ENCODE data around the gene ADAM30.

Gene ADAM30

GRCh38 chr1:119870917-119871596 is 25.3 kb downstream of the ADAM30 start:
- no peaks in the 10 kb centered on the region for H3K36me3 ChIP-seq
- no peaks in the 10 kb centered on the region for H3K9me3 ChIP-seq (ENCODE audit: severe bottlenecking)
- H3K27me3 ChIP-seq (ENCODE audit: insufficient read depth, low read depth, severe bottlenecking) = no peaks in the 10 kb centered on the region
- no peak overlapping the region for H3K4me3 ChIP-seq (ENCODE audit: low read depth, low read length)
- DNase-seq = peak; percentile 85
- TF ChIP-seq, protein P1, sequence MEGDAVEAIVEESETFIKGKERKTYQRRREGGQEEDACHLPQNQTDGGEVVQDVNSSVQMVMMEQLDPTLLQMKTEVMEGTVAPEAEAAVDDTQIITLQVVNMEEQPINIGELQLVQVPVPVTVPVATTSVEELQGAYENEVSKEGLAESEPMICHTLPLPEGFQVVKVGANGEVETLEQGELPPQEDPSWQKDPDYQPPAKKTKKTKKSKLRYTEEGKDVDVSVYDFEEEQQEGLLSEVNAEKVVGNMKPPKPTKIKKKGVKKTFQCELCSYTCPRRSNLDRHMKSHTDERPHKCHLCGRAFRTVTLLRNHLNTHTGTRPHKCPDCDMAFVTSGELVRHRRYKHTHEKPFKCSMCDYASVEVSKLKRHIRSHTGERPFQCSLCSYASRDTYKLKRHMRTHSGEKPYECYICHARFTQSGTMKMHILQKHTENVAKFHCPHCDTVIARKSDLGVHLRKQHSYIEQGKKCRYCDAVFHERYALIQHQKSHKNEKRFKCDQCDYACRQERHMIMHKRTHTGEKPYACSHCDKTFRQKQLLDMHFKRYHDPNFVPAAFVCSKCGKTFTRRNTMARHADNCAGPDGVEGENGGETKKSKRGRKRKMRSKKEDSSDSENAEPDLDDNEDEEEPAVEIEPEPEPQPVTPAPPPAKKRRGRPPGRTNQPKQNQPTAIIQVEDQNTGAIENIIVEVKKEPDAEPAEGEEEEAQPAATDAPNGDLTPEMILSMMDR (IDR thresholded peaks at IDR 0.05; ENCODE audit: low read depth, low read length) = peak; percentile 92
- no peak overlapping the region for H3K27ac ChIP-seq

GRCh38 chr1:119869995-119870394 is 26.3 kb downstream of the ADAM30 start:
- H3K27me3 ChIP-seq (ENCODE audit: insufficient read depth, low read depth, severe bottlenecking) = no peaks in the 10 kb centered on the region
- H3K27ac ChIP-seq = no peak overlapping the region
- DNase-seq = no peak

DNA sequence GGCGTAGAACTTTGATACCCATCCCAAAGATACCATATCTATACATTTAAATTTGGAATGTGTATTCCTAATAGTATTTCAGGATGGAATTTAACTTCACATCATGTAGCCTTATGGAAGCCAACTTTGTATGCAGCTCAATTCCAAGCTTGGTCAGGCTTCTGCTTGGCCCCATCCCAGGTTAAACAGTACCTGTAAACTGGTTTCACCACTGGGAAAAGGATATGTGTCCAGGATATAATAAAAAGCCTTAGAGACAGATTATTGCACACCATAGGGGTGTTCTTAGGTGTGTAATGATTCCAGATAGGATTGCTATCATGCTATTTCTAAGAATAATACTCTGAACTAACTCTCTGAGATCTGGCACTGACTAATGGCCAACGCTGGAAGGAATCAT is 28.1 kb downstream of the ADAM30 start:
- no peak for DNase-seq
- H3K36me3 ChIP-seq = no peaks in the 10 kb centered on the region
- no peaks in the 10 kb centered on the region for H3K27me3 ChIP-seq (ENCODE audit: insufficient read depth, low read depth, severe bottlenecking)
- no peak overlapping the region for H3K4me3 ChIP-seq (ENCODE audit: low read depth, low read length)
- TF ChIP-seq, protein P1 (IDR thresholded peaks at IDR 0.05; ENCODE audit: low read depth, low read length) = no peak
- H3K27ac ChIP-seq = no peak overlapping the region
- H3K9me3 ChIP-seq (ENCODE audit: severe bottlenecking) = no peaks in the 10 kb centered on the region

More at GRCh38 chr1:119869995-119870394, 26.3 kb downstream of the ADAM30 start:
- no peak overlapping the region for H3K4me3 ChIP-seq (ENCODE audit: low read depth, low read length)
- no peaks in the 10 kb centered on the region for H3K9me3 ChIP-seq (ENCODE audit: severe bottlenecking)
- TF ChIP-seq, protein P1 (IDR thresholded peaks at IDR 0.05; ENCODE audit: low read depth, low read length) = no peak
- no peaks in the 10 kb centered on the region for H3K36me3 ChIP-seq

DNA sequence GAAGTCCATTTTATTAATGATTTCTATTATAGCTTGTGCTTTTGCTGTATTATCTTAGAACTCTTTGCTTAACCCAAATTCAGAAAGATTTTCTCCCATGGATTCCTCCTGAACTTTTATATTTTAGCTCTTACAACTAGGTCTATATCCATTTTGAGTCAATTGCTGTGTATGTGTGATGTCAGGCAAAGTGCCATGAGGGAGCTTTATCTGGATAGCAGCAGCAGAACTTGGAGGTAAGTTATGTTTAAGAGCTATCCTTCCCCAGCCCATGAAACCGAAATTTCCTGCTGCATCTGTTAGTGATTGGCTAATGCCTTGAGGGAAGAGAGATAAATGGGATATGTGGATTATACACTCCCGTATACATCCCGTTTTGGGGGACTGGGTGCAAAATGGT is 29.9 kb downstream of the ADAM30 start:
- H3K9me3 ChIP-seq (ENCODE audit: severe bottlenecking) = no peaks in the 10 kb centered on the region
- H3K4me3 ChIP-seq (ENCODE audit: low read depth, low read length) = no peak overlapping the region
- no peak for DNase-seq
- no peaks in the 10 kb centered on the region for H3K27me3 ChIP-seq (ENCODE audit: insufficient read depth, low read depth, severe bottlenecking)
- no peaks in the 10 kb centered on the region for H3K36me3 ChIP-seq
- TF ChIP-seq, protein P1 (IDR thresholded peaks at IDR 0.05; ENCODE audit: low read depth, low read length) = no peak
- no peak overlapping the region for H3K27ac ChIP-seq

DNA sequence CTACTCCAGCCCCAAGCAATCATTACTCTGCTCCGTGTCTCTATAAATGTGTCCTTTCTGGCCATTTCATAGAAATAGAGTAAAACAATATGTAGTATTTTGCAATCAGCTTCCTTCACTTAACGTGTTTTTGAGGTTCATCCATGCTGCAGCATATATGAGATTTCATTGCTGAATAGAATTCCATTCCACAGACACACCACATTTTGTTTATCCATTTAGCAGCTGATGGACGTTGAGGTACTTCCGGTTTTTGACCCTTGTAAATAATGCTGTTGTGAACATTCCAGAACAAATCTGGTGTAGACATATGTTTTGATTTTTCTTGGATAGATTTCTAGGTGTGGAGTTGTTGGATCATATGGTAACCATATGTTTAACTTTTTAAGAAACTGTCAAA is 30.7 kb downstream of the ADAM30 start:
- no peaks in the 10 kb centered on the region for H3K9me3 ChIP-seq (ENCODE audit: severe bottlenecking)
- no peaks in the 10 kb centered on the region for H3K27me3 ChIP-seq (ENCODE audit: insufficient read depth, low read depth, severe bottlenecking)
- TF ChIP-seq, protein P1 (IDR thresholded peaks at IDR 0.05; ENCODE audit: low read depth, low read length) = no peak
- H3K36me3 ChIP-seq = no peaks in the 10 kb centered on the region
- no peak overlapping the region for H3K27ac ChIP-seq
- H3K4me3 ChIP-seq (ENCODE audit: low read depth, low read length) = no peak overlapping the region
- DNase-seq = no peak

DNA sequence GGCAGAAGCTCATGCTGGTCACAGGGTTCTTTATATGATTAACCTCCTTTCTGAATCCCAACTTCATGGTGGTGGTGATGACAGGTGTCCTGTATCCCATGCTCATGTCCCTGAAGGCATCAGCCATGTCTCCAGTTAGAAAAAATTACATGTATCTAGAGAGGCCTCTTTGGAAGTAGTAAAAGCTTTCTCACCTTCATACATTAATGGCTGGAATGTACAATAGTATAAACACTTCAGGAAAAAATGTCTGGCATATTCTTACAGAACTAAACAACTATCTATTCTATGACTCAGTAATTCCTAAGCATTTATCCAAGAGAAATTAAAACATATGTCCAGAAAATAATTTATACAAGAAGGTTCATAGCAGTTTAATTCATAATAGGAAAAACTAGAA is 34.0 kb downstream of the ADAM30 start:
- TF ChIP-seq, protein P1 (IDR thresholded peaks at IDR 0.05; ENCODE audit: low read depth, low read length) = no peak
- no peak for DNase-seq
- no peak overlapping the region for H3K27ac ChIP-seq

More for the DNA sequence above, 34.0 kb downstream of the ADAM30 start:
- Histone ChIP-seq H3K27me3 (ENCODE audit: insufficient read depth, low read depth, severe bottlenecking) (no peaks in the 10 kb centered on the region), H3K4me3 (ENCODE audit: low read depth, low read length) (no peak overlapping the region), H3K36me3 (no peaks in the 10 kb centered on the region), H3K9me3 (ENCODE audit: severe bottlenecking) (no peaks in the 10 kb centered on the region)
